ENCODE measurements around the gene KCNH1.

The KCNH1 gene

DNA sequence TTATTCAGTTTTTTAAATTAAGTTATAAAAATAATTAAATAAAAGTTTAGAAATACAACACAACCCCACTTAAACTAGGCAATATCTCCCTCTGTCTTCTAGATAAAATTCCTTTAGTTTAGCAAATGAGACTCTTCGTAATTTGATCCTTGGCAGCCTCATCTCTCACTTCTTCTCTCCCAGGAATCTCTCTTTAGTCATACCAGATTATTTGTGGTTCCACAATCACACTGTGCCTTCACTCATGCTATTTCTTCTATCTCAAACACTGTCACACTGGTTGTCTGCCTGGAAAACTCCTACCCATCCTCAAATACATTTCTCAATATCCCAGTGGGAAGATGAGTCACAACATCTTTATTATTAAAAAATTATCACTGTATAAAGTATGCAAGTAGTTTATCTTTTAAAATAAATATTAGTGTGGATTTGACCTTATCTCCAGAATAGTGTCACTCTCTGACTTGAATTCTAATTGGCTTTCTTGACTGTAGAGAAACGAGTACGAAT is 195.5 kb downstream of the KCNH1 start:
- in situ Hi-C loops (cut with MboI; ENCODE audit: low pct_unique_long_range_greater_than_20kb, low sequenced_read_pairs) = no loop called here
- no peak for DNase-seq

DNA sequence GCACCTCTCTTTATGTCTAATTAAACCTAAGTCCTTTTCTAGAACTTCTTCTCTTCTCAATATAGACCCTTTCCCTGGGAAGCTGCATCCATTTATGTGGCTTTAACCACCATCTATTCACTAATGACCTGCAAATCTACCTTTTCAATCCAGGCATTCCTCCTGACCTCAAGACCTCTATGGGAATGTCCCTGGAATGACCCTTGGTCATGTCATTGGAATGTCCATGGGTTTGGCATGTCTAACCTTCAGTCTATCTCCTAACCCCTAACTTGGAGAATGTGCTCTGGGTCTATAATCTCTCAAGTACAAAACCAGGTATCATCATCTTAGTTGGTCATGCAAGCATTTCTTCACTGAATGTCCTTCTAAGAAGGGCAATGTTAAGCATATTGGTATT is 196.1 kb downstream of the KCNH1 start:
- in situ Hi-C loops (cut with MboI; ENCODE audit: low pct_unique_long_range_greater_than_20kb, low sequenced_read_pairs) = no loop called here
- no peak for DNase-seq

DNA sequence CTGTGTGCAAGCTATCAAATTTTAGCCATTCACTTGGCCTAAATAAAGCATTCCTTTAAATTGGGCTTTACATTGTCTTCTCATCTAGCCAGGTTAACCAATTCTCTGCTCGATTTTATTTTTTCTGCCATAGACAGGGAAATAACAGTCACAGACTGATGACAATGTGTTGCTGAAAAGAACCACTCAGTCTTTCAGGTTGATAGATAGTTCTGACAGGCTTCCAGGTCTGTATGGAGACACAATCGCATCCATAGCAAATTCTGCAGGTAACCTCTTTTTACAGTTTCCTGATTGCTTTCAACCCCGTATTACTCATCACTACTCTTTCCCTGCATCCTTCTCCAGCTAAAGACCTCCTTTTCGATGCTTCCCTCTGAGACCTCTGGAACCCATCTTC is 198.0 kb downstream of the KCNH1 start:
- in situ Hi-C loops (cut with MboI; ENCODE audit: low pct_unique_long_range_greater_than_20kb, low sequenced_read_pairs) = no loop called here
- no peak for DNase-seq

DNA sequence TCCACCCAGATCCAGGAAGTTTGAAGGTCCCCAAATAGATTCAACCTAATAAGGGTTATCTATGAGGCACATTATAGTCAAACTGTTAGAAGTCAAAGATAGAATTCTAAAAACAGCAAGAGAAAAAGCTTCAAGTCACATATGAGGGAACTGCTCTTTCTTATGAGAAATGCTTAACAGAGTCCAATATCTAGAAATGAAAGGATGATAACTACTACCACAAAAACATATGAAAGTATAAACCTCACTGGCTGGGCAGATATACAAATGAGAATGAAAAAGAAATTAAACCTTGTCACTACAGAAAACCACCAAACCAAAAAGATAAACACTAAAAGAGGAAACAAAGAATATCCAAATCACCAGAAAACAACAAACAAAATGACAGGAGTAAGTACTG is 201.8 kb downstream of the KCNH1 start:
- in situ Hi-C loops (cut with MboI; ENCODE audit: low pct_unique_long_range_greater_than_20kb, low sequenced_read_pairs) = no loop called here
- DNase-seq = no peak

DNA sequence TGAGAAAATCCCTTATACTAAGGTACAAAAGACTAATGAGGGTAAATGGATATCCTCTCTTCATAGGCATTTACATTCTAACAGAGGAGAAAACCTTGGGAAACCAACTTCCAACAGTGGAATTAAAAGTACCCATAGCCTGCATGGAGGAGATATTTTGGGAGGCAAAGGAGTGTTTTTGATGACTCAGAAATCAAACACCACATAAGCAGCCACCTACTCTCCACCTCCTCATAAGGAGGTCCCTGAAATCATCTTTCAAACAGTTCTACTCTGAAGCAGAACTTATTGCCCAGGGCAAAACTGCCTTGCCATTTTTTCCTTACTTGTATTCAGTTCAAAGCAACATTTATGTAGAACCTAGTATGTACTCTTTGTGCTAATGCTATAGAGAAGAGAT is 211.3 kb downstream of the KCNH1 start:
- no peak for DNase-seq
- in situ Hi-C loops (cut with MboI; ENCODE audit: low pct_unique_long_range_greater_than_20kb, low sequenced_read_pairs) = no loop called here

DNA sequence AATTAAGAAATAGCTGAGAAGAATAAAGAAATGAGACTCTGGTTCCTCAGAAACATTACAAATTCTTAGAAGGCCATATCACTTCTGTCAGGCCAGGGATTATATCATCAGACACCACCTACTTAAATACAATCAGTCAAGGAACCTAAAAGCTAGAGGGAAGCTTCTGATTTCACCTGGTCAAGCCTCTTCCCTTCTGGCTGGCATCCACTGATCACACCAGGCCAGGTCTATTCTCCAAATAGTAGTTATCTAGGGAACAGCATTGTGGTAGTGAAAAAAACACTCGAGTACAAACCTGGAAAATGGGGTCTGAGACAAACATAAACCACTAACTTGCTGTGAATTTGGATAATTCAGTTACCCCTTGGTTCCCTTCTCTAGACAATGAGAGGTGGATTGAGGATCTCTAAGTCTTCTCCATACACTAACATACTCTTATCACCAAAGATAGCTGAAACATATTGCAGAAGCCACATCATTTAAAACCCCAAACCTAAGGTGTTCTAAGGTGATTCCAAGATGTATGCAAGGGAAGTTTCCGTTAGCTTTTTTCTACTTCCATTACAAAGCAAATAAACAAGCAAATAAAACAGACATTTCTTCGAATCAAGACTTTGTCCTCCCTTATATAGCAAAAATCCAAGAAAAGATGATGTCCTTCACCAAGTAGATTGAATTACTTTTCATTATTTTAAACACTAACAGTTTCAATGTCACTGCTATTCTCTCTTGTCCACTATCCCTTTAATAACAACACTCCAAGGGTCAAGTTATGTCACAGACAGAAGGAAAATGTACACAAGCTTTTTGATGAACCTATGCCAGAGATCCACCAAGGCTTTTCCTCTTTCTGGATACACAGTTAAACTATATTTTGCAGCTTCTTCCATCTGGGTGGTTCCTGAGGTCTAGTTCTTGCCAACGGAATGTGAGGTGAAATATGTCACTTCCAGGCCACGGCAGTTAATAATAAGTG is 212.9 kb downstream of the KCNH1 start:
- DNase-seq = no peak
- in situ Hi-C loops (cut with MboI; ENCODE audit: low pct_unique_long_range_greater_than_20kb, low sequenced_read_pairs) = no loop called here

DNA sequence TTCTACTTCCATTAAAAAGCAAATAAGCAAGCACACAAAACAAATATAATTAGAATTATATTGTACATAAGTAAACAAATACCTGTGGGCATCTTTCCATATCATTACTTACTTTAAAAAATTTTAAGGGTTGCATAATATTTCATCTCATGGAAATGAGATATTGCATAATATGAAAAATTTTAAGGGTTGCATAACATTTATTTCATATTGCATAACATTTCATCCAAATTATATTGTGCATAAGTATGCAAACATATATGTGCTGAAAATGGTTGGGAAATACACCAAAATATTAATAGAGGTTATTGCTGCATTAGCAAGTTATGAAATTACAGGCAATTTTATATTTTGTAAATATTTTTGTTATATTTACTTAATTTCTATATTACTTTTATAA is 213.7 kb downstream of the KCNH1 start:
- in situ Hi-C loops (cut with MboI; ENCODE audit: low pct_unique_long_range_greater_than_20kb, low sequenced_read_pairs) = no loop called here
- no peak for DNase-seq

DNA sequence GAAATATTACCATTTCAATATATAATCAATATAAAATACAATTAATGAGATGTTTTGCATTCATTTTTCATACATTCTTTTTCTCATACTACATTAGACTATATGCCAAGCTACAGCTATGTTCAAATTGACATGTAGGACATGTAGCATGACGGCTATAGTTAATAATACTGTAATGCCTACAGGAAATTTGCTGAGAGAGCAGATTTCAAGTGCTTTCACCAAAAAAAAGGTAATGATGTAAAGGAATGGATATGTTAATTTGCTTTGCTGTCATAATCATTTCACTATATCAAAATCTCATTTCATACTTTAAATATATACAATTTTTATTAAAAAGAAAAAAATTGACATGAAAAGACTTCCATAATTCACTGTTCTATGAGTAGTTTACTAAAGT is 215.1 kb downstream of the KCNH1 start:
- in situ Hi-C loops (cut with MboI; ENCODE audit: low pct_unique_long_range_greater_than_20kb, low sequenced_read_pairs) = no loop called here
- no peak for DNase-seq

DNA sequence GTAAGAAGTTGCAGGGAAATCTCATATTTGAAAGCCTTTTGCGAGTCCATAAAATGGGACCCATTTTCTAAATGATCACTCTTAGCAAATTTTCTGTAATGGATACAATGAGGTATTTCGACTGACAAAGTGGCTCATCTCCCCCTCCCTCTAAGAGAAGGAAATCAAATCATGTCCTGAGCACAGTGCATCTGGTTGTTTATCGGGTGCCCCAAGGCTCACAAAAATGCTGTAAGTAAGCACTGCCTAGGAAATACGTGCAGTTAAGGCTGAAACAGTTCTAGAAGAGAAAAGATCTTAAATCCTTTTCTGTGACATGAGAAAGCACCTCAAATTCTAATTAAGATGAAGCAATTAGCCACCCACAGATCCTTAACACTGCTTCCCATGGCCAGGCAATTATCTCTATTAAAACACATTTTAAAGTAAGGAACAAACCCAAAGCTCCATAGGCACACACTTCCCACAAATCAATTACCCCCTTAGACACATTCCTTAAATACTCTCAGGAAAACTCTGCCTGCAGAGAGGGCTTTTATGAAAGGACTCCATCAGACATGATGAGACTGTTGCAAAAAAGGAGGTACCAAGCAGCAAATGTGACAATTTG is 216.3 kb downstream of the KCNH1 start:
- DNase-seq = no peak
- in situ Hi-C loops (cut with MboI; ENCODE audit: low pct_unique_long_range_greater_than_20kb, low sequenced_read_pairs) = no loop called here

DNA sequence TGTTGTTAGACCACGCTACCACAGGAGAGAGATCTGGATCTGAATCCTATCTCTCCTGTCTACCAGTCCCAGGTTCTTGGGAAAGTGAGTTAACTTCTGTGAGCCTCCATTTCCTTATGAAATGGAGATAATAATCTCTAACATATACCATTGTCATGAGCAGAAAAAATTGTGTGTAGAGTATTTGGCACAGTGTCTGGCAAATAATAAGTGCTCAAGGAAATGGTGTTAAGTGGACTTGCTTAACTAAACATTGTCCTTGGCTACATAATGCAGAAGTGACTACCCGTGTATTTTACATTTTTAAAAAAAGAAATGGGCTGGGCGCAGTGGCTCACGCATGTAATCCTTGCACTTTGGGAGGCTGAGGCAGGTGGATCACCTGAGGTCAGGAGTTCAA is 217.4 kb downstream of the KCNH1 start:
- DNase-seq = no peak
- in situ Hi-C loops (cut with MboI; ENCODE audit: low pct_unique_long_range_greater_than_20kb, low sequenced_read_pairs) = no loop called here

DNA sequence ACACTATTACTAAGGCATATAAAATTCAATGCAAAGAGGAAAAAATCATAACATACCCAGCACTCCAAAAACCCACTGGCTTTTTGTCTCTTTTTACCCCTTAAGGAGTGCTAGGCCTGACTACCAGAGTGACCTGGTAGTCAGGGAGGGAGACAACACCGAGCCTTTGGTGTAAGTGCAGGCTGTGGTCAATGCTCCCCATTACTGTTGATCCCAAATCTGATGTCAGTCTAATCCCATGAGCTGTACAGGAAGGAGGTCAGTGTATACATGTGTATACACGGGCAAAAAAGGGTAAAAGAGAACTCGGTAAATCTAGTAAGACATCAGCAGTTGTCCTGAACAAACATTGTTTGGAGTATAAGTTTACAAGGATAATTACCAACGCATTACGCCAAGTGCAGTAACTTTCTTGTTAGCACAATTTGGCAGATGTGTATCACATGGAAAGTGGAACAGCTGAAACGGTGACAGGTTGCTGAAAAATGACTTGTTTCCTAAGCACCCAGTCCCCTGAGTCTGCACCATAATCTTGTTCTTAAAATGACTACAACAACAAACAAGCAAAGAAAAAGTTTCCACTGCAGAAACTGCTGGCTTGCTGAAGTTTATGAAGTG is 217.9 kb downstream of the KCNH1 start:
- no peak for DNase-seq
- in situ Hi-C loops (cut with MboI; ENCODE audit: low pct_unique_long_range_greater_than_20kb, low sequenced_read_pairs) = no loop called here

DNA sequence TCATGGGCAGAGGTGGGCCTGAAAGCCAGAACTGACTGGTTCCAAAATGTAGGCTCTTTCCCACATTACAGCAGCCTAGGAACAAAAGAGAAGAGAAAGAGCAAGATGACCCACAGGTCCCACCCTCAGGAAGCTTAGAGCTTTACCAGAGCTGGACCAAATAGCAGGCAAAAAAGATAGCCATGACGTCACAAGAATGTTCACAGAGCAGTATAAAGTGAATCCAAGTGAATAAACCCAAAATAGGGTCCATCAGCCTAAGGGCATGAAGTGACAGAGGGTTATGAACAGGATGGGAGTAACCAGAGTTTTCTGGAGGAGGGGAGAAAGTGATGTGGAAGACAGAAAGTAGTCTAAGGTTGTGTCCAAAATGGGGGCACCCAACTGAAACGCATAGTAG is 221.2 kb downstream of the KCNH1 start:
- no peak for DNase-seq
- in situ Hi-C loops (cut with MboI; ENCODE audit: low pct_unique_long_range_greater_than_20kb, low sequenced_read_pairs) = no loop called here

DNA sequence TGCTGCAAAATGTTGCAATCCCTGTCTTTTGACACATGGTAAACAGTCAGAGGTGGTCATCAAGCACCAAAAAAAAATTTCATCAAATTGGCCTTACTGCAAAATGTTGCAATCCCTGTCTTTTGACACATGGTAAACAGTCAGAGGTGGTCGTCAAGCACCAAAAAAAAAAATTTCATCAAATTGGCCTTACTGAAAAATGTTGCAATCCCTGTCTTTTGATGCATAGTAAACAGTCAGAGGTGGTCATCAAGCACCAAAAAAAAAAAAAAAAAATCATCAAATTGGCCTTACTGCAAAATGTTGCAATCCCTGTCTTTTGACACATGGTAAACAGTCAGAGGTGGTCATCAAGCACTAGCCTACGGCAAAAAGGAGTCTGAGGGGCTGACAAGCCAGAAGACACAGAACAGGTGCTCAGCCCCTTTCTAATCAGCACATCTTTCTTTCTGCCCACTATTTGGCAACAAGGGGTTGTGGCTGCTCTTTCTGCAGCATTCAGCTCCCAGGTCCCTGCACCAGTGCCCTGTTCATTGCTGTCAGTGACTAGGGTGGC is 223.8 kb downstream of the KCNH1 start:
- in situ Hi-C loops (cut with MboI; ENCODE audit: low pct_unique_long_range_greater_than_20kb, low sequenced_read_pairs) = no loop called here
- no peak for DNase-seq

DNA sequence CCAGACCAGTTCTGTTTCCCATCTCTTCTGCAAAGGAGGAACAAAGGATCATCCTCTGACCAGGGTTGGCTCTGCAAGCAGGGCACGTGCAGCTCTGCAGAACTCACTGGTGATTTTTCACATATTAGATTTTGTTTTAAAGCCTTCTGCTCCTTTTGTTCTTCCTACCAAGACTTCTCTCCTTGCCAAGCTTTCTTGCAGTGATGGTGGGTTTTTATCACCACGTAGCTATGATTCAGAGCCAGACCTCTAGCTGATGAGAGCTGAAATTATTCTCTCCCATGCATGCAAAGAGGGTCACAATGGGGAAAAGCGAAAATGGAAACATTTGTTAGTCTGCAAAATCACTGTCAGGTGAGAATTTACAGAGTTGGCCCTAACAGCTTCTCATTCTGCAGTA is 225.2 kb downstream of the KCNH1 start:
- no peak for DNase-seq
- in situ Hi-C loops (cut with MboI; ENCODE audit: low pct_unique_long_range_greater_than_20kb, low sequenced_read_pairs) = no loop called here

DNA sequence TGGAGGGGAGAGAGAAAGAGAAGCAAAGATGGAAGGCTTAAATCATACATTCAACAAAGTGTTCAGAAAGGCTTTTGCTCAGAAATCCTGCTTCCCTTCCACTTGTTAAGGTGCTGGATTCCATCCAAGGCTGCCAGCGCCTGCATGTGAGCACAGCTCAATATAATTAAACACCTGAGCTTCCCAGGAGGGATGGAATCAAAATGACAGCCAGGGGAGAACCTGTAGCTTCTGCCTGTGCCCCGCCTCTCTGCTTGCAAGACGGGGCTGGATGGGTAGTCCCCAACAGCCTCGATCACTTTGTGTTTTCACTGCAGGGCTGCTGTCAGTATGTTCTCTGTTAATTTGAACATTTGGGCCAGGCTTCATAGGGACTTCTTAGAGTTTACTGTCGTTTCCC is 225.7 kb downstream of the KCNH1 start:
- DNase-seq = no peak
- in situ Hi-C loops (cut with MboI; ENCODE audit: low pct_unique_long_range_greater_than_20kb, low sequenced_read_pairs) = no loop called here

DNA sequence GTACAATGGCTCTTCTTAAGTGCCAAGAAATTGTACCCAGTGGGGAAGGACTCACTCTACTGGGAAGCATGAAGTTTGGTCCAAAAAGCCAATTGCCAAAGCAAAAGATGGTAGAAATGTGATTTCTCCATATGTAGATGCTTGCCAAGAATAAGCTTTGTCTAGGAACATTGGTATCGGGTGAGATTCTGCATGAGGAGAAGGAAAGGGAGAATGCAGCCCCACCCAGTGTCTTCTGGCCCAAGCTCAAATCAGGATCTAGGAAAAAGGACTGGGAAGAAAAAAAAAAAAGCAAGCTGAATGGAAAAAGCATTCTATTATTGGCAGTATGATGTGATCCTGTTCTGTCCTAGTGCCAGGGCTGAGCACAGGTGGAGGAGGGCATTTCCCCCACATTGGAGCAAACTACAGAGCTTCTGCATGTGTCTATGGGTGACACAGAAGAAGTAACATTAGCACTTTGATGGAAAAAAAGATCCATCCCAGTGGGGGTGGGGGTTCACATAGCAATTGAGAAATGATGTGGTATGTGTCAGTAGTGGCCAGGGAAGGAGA is 226.6 kb downstream of the KCNH1 start:
- in situ Hi-C loops (cut with MboI; ENCODE audit: low pct_unique_long_range_greater_than_20kb, low sequenced_read_pairs) = no loop called here
- DNase-seq = no peak

DNA sequence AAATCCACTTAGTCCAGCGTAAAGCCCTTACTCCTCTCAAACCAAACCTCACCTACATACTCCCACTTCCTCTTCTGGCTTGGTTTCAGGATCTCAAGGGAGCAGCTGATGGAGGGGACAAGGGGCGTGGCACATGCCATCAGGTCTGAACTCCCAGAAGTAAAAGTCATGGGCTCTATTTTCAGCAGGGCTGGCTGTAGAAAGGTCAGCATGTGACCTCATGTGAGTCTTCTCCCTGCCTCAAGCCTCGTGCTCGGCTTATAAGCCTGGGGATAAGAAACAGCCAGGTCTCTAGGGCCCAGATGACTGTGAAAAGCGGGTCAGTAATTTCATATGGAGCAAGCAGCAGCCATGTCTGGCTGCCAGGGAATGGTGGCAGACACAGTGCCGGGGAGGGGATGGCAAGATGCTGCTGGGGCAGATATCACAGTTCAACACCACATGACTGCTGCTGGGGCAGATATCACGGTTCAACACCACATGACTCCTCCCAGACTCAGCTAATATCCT is 227.9 kb downstream of the KCNH1 start:
- no peak for DNase-seq
- in situ Hi-C loops (cut with MboI; ENCODE audit: low pct_unique_long_range_greater_than_20kb, low sequenced_read_pairs) = no loop called here

DNA sequence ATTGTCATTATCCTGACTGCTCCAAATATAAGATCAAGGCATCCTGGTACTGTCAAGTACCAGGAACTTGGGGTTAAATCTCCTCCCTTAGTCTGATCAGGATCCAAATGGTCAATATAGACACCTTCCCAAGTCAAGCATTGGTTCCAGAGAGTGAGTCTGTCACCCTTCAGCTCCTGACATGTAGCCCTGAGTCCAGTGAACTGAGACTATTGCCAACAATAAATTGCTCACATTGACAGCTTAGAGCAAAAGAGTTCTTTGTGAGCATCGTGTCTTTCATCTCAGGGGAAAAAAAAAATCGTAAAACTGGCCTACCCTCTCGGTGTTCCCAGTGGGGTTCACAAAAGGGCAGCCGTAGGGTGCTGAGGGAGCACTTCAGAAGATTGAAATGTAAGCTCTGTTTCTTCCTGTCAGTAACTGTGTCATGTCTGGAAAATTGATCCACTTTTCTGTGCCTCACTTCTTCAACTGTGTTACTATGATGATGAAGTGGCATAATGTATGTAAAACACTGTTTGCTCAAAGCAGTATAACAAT is 228.5 kb downstream of the KCNH1 start:
- in situ Hi-C loops (cut with MboI; ENCODE audit: low pct_unique_long_range_greater_than_20kb, low sequenced_read_pairs) = no loop called here
- no peak for DNase-seq
